C4-2B (cell line): Measurements from ENCODE around the gene SCIN.

Source experiments
- ZFX ChIP-seq: fragments of 450-650 bp; IDR thresholded peaks from 2 replicates; pipeline ENCODE4 v1.6.1; 2017
- TF ChIP-seq, protein P1 (sequence below): fragments of 450-650 bp; conservative IDR thresholded peaks from 2 replicates; pipeline ENCODE4 v1.5.1; 2017; ENCODE audit warnings: mild to moderate bottlenecking

DNA sequence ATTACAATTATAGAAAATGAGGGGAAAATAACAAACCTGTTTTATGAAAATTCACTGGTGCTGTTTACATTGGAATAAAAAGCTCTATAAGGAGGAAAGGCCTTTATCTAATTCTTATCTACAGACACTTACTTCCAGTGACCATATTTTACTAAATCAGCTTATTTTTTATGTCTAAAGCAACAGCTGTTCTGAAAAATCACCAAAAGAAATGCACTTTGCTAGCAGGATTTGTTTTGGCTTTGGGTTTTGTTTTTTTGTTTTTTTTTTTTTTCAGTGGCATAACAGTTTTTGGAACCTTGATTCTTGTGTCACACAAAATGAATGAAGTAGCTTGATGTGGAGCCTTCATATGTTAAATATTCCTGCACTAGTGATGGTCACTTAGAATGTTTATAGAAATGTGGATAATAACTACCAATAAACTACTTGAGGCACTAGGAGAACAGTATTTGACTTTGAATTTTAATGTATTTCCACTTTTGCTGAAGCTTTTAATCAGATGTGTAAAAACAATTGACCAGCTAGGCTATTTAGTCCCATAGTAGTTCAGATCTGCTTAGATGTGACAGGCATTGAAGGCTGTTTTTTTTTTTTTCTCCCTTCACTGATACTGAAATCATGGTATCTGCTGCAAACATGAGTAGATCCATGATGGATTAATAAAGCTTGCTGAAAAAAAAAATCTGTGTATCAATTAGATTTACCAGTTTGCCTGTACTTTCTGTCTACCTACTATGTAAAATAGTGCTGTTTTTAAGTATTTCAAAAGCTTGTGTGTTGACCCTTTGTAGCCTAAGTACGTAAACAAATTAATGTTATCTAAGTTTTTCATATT lies 119.7 kb downstream of the SCIN start:
- TF ChIP-seq, protein P1, sequence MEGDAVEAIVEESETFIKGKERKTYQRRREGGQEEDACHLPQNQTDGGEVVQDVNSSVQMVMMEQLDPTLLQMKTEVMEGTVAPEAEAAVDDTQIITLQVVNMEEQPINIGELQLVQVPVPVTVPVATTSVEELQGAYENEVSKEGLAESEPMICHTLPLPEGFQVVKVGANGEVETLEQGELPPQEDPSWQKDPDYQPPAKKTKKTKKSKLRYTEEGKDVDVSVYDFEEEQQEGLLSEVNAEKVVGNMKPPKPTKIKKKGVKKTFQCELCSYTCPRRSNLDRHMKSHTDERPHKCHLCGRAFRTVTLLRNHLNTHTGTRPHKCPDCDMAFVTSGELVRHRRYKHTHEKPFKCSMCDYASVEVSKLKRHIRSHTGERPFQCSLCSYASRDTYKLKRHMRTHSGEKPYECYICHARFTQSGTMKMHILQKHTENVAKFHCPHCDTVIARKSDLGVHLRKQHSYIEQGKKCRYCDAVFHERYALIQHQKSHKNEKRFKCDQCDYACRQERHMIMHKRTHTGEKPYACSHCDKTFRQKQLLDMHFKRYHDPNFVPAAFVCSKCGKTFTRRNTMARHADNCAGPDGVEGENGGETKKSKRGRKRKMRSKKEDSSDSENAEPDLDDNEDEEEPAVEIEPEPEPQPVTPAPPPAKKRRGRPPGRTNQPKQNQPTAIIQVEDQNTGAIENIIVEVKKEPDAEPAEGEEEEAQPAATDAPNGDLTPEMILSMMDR, result no peak
- TF ChIP-seq ZFX, result no peak
